NCI-H2029 (cell line): Measurements from ENCODE around the gene GAGE10.
"Not testable (repeated sequence)": the region's sequence is repeated elsewhere in the genome, so short reads cannot be mapped to it uniquely, and the experiment has no call there.

Experiments
- DNase-seq: peaks from one replicate; lab custom pipeline; 2025; lab: John Stamatoyannopoulos, UW

GAGE10 gene

DNA sequence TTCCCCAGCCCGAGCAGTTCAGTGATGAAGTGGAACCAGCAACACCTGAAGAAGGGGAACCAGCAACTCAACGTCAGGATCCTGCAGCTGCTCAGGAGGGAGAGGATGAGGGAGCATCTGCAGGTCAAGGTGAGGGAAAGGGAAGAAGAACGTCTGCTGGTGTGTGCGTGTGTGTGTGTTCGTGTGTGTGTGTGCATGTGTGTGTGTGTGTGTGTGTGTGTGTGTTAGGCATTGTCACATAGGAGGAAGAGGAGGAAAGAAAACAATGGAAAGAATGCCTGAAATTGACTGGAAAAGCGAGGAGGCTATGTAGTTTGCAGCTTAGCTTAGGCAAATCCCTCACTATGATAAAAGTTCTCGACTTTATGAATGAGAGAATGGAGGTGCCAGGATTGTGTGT is 20.3 kb downstream of the GAGE10 start:
- DNase-seq, result not testable (repeated sequence)

- DNase-seq, result not testable (repeated sequence)
Observed at GRCh38 chrX:49330421-49330820, 27.0 kb downstream of the GAGE10 start.

DNA sequence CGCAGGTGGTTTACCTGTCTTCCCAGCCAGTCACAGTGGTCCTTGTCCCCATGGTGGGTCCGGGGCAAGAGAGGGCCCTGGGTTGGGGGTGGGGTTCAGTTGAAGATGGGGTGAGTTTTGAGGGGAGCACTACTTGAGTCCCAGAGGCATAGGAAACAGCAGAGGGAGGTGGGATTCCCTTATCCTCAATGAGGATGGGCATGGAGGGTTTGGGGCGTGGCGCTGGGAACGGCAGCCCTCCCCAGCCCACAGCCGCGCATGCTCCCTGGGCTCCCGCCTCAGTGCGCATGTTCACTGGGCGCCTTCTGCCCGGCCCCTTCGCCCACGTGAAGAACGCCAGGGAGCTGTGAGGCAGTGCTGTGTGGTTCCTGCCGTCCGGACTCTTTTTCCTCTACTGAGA is 27.8 kb downstream of the GAGE10 start, which contains the start of gene GAGE13:
Gene GAGE13 (plus strand): TSS at position 301 of the 400 bp plus-strand sequence. CDS start 1,156 bp downstream, outside the sequence.
- not testable (repeated sequence) for DNase-seq

GRCh38 chrX:49331841-49332240 is 28.4 kb downstream of the GAGE10 start:
- DNase-seq, result not testable (repeated sequence)

DNA sequence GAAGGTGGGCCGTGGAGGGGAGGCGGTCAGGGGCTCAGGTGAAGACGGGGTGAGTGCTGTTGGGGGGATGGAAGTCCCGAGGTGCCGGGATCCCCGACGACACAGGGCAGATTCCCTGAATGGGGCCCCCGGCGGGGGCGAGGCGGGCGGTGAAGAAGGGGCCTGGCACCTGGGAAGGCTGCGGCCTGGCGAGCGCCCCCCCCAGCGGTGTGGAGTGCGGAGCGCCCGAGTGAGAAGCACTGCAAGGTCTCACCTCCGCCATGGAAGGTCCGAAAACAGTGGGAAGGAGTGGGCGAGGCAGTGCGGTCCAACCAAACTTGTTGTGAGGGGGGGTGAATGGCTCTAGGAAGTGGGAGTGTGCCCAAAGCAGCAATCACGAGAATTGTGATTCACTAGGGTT is 38.0 kb downstream of the GAGE10 start:
- not testable (repeated sequence) for DNase-seq

DNA sequence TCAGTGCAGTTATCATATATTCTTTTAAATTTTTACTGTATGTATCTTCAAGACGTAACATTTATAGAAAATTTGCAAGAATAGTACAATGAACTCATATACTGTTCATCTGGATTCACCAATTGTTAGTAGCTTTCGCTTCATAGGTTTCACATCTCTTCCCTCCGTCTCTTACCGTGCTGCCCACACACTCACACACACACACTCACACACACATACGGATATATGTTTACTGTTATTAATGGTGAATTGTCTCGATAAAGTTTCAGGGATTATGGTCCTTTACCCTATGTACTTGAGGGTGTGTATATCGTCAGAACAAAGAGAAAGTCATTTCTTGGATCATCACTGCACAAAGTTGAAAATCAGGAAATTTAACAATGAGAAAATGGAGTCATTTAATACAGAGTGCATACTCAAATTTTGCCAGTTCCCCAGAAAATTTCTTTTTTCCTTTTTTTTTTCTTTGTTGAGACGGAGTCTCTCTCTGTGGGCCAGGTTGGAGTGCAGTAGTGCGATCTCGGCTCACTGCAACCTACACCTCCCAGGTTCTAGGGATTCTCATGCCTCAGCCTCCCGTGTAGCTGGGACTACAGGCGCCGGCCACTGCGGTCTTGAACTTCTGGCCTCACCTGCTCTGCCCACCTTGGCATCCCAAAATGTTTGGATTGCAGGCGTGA is 41.2 kb downstream of the GAGE10 start:
- DNase-seq, result not testable (repeated sequence)

DNA sequence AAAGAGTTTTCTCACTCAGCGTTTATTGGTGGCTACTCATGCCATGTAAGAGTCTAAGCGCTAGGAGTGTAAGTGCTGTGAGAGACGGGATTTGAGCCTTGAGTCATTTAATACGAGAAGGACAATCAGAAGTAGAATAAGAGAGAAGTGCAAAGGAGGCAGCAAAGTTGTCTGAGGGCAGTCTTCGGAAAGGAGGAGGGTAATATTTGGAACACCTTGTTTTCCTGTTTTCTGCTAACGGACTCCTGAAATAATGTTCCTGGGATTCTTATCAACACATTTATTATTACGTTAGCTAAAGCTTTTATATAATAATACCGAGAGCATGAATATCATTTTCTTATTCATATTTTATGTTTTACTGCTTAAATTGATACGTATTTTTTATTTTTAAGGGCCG is 42.0 kb downstream of the GAGE10 start:
- DNase-seq, result not testable (repeated sequence)

GRCh38 chrX:49346150-49346549 is 42.7 kb downstream of the GAGE10 start:
- DNase-seq, result not testable (repeated sequence)
